Choroid plexus epithelial cell (primary cell): ENCODE measurements around the gene C19orf73.
"Not testable (repeated sequence)": the region's sequence is repeated elsewhere in the genome, so short reads cannot be mapped to it uniquely, and the experiment has no call there.

Experiments used
- DNase-seq: peaks from one replicate; pipeline ENCODE4 v3.0.0-alpha.2; 2010; ENCODE audit warnings: low read depth
- H3K4me3 ChIP-seq: 2 replicates; pipeline ENCODE4 v1.5.1; 2011; ENCODE audit warnings: low read depth, mild to moderate bottlenecking, control low read depth, low read length, moderate library complexity
- TF ChIP-seq, protein P1 (sequence below): conservative IDR thresholded peaks from 2 replicates; pipeline ENCODE4 v1.5.1; 2011; ENCODE audit warnings: low read depth, mild to moderate bottlenecking, control low read depth, inconsistent platforms, low read length, moderate library complexity

C19orf73 gene

DNA sequence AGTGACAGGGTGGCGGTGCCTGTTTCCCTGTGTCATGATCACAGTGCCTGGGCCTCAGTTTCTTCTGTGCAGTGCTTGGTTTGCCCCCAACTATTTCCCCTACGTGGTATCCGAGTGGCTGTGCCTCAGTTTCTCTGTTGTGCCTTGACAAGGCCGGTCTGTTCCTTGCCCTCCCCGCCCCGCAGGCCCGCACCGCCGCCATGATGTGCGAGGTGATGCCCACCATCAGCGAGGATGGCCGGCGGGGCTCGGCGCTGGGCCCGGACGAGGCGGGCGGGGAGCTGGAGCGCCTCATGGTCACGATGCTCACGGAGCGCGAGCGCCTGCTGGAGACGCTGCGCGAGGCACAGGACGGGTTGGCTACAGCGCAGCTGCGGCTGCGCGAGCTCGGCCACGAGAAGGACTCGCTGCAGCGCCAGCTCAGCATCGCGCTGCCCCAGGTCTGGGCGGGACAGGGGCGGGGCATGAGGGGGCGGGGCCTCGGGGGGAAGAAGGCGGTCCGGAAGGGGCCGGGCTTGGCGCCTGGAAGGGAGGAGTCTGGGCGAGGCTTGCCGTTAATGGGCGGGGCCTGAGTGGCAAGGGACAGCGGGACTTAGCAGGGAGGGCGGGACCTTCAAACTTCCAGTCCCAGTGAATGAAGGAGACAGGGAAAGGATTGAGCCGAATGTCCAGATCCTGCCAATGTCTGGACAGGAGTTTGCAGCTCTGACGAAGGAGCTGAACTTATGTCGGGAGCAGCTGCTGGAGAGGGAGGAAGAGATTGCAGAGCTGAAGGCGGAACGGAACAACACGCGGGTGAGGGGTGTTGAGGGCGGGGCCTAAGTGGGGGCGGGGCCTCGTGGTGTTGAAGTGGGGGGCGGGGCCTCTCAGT lies 9.0 kb upstream of the C19orf73 start:
- peak overlapping the region; percentile 53 for H3K4me3 ChIP-seq
- peak; percentile 98 for DNase-seq
- TF ChIP-seq, protein P1, sequence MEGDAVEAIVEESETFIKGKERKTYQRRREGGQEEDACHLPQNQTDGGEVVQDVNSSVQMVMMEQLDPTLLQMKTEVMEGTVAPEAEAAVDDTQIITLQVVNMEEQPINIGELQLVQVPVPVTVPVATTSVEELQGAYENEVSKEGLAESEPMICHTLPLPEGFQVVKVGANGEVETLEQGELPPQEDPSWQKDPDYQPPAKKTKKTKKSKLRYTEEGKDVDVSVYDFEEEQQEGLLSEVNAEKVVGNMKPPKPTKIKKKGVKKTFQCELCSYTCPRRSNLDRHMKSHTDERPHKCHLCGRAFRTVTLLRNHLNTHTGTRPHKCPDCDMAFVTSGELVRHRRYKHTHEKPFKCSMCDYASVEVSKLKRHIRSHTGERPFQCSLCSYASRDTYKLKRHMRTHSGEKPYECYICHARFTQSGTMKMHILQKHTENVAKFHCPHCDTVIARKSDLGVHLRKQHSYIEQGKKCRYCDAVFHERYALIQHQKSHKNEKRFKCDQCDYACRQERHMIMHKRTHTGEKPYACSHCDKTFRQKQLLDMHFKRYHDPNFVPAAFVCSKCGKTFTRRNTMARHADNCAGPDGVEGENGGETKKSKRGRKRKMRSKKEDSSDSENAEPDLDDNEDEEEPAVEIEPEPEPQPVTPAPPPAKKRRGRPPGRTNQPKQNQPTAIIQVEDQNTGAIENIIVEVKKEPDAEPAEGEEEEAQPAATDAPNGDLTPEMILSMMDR: no peak

DNA sequence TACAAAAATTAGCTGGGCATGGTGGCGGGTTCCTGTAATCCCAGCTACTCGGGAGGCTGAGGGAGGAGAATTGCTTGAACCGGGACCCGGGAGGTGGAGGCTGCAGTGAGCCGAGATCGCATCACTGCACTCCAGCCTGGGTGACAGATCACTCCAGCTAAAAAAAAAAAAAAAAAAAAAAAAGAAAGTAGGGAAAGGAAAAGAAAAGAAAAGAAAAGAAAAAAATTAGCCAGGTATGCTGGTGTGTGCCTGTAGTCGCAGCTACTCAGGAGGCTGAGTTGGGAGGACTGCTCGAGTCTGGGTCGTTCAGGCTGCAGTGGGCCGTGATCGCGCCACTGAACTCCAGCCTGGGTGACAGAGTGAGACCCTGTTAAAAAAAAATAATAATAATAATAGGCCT lies 8.3 kb upstream of the C19orf73 start:
- not testable (repeated sequence) for H3K4me3 ChIP-seq, DNase-seq

DNA sequence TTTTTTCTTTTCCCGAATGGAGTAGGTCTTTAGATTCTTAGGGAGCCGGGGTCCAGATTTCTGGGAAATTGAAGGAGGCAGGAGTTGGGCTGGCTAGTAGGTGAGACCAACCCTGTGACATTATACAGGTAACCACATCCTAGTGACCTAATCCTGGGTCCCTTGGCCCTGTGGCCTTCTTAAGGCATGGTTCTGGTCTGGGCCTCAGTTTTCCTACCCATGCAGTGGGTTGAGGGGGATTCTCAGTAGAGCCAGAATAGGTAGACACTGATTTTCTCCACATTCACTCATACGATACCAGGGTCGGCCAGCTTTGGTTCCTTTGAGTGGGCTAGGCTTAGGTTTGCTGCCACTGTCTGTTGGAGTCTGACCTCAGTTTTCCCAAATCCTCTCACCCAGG lies 7.6 kb upstream of the C19orf73 start:
- DNase-seq: no peak
- no peak overlapping the region for H3K4me3 ChIP-seq
- TF ChIP-seq, protein P1: no peak

DNA sequence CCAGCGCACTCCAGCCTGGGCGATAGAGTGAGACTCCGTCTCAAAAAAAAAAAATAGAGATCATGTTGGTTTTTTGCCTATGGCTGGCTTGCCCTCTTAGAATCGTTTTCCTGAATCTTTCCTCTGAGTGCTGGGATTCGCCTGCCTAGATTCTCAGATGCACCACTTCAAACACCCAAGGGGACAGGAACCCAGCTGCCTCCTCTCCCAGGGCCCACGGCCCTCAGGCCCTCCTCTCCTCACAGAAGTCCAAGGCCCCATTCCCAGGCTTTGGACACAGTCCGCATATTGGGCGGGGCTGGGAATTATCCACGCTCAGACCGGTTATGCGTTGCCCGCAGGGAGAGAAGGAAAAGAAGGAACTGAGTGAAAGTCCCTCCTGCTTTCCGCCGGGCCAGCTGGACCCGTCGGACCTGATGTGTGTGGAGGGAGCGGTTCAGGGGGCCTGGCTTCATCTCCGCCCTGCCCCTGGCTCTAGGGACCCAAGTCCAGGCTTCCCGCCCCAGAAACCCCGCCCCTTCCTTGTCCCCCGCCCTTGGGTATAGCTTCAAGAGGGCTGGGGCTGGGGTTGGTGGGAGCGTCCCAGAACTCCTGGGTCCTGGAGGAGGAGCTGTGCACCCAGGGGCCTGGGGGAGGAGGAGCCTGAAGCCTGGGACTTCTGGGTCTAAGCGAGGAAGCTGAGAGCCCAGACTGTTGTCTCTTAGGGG lies 6.2 kb upstream of the C19orf73 start:
- DNase-seq: no peak
- no peak overlapping the region for H3K4me3 ChIP-seq
- TF ChIP-seq, protein P1: no peak

DNA sequence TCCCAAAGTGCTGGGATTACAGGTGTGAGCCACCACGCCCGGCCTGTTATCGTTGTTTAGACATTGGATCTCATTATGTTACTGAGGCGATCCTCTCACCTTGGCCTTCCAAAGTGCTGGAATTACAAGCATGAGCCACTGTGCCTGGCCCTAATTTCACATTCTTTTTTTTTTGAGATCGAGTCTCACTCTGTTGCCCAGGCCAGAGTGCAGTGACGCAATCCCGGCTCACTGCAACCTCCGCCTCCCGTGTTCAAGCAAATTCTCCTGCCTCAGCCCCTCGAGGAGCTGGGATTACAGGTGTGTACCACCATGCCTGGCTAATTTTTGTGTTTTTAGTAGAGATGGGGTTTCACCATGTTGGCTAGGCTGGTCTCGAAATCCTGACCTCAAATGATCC lies 4.3 kb upstream of the C19orf73 start:
- DNase-seq: not testable (repeated sequence)

DNA sequence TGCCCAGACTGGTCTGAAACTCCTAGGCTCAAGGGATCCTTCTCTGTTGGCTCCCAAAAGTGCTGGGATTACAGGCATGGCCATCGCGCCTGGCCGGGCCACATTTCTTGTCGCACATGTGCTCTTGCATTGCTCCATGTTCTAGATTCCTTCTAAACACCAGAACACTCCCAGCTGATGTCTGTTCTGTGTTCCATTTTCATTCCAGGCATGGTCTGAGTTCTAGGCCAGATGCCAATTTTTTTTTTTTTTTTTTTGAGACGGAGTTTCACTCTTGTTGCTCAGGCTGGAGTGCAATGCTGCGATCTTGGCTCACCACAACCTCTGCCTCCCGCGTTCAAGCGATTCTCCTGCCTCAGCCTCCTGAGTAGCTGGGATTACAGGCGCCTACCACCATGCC lies 2.9 kb upstream of the C19orf73 start:
- peak; percentile 52 for DNase-seq
- not testable (repeated sequence) for H3K4me3 ChIP-seq

More for the DNA sequence above, 4.3 kb upstream of the C19orf73 start:
- H3K4me3 ChIP-seq: not testable (repeated sequence)

DNA sequence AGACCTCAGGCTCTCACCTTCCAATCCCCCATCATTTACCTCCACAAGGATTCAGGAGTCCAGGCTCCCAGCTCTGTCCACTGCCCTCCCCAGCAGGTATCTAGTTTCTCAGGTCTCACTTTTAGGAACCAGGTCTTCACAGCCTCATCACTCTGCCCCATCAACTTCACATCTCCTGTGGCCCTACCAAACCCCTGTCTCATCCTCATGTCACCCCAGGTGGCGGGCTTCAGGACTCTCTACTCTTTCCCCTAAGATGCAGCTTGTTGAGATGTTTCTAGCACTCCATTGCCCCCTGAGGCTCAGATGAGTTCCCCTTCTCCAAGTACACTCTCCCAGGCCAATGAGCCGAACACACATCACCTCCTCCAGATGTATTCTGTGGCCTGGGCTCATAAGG lies 1.9 kb upstream of the C19orf73 start:
- H3K4me3 ChIP-seq: no peak overlapping the region
- no peak for DNase-seq
- TF ChIP-seq, protein P1: no peak

DNA sequence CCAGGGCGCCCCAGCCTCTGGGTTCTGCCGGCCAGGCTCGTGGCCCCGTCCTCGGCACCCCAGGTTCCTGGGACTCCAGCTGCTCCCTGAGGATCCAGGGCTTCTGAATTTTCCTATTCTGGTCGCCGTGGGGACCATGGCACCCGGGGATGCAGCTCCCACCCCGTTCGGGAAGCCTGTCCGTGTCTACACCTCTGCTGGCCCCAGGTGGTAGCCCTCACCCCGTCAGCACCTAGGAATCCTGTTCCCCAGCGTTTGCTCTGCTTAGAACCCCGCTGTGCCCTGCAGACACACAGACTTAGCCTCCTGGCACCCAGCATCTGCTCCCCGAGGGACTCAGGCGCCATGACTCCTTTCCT lies 1.4 kb upstream of the C19orf73 start:
- DNase-seq: no peak
- TF ChIP-seq, protein P1: no peak
- no peak overlapping the region for H3K4me3 ChIP-seq
